ENCODE results near the gene BRD9.

Gene BRD9

DNA sequence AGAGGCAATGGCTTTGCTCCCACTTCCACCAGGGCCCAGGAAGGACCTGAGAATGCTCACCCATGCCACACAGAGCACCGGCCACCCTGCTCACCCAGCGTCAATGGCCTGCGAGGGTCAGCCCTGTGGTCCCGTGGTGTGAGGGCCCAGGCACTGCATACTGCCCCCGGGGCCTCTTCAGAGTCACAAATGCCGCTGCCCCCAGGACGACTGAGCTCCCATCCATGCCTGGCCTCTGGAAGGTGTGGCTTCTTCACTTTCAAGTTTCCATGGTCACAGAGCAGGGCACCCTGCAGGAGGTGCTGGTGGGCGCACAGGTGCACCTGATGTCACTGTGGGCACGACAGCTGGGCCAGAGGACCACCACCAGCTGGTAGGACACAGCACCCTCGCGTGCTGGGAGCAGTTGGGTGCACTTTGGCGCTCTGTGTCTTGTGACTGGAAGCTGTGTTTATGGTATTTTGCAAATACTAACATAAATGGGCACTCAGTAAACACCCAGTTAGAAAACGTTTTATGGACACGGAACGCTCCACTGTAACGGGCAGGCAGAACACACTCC, 29.3 kb downstream of the BRD9 start:
- Histone ChIP-seq H3K27ac (ENCODE audit: extremely low read depth, low read depth, low read length) (no peak overlapping the region), H3K4me3 (ENCODE audit: low read depth, low read length) (no peak overlapping the region), H3K4me1 (ENCODE audit: control insufficient read depth, insufficient read depth, low read length) (no peaks in the 10 kb centered on the region), H3K36me3 (ENCODE audit: control insufficient read depth in 2 of 2, insufficient read depth in 1 of 2, low read length in 2 of 2) (peaks cover 0 to 70% of the 10 kb centered on the region in 2 experiments; a peak in 2 of 3 replicates), H3K9me3 (ENCODE audit: control insufficient read depth, insufficient read depth, low read depth, low read length) (no peaks in the 10 kb centered on the region)
- TF ChIP-seq ZNF335 (tag by site-specific recombination; conservative IDR thresholded peaks at IDR 0.05): no peak
- TF ChIP-seq MYNN (tag by site-specific recombination; IDR thresholded peaks at IDR 0.05; ENCODE audit: borderline replicate concordance): no peak
- TF ChIP-seq, protein P1, sequence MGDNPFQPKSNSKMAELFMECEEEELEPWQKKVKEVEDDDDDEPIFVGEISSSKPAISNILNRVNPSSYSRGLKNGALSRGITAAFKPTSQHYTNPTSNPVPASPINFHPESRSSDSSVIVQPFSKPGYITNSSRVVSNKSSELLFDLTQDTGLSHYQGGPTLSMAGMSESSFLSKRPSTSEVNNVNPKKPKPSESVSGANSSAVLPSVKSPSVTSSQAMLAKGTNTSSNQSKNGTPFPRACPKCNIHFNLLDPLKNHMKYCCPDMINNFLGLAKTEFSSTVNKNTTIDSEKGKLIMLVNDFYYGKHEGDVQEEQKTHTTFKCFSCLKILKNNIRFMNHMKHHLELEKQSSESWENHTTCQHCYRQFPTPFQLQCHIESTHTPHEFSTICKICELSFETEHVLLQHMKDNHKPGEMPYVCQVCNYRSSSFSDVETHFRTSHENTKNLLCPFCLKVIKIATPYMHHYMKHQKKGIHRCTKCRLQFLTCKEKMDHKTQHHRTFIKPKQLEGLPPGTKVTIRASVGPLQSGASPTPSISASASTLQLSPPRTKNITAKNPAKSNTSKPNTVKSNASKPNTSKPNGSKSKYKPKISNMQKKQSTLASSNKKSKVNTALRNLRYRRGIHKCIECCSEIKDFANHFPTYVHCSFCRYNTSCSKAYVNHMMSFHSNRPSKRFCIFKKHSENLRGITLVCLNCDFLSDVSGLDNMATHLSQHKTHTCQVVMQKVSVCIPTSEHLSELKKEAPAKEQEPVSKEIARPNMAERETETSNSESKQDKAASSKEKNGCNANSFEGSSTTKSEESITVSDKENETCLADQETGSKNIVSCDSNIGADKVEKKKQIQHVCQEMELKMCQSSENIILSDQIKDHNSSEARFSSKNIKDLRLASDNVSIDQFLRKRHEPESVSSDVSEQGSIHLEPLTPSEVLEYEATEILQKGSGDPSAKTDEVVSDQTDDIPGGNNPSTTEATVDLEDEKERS (tag by site-specific recombination; IDR thresholded peaks at IDR 0.05): no peak
- no peak for TF ChIP-seq ZNF561 (tag by site-specific recombination; IDR thresholded peaks at IDR 0.05; ENCODE audit: borderline replicate concordance)
- TF ChIP-seq ZNF221 (tag by site-specific recombination; IDR thresholded peaks at IDR 0.05; ENCODE audit: borderline replicate concordance): no peak
- no peak for TF ChIP-seq ZNF140 (tag by site-specific recombination; IDR thresholded peaks at IDR 0.05)
- TF ChIP-seq ZNF366 (tag by site-specific recombination; conservative IDR thresholded peaks at IDR 0.05): no peak
- no peak for TF ChIP-seq ZNF776 (tag by site-specific recombination; IDR thresholded peaks at IDR 0.05; ENCODE audit: borderline replicate concordance)
- TF ChIP-seq ZNF530 (tag by site-specific recombination; IDR thresholded peaks at IDR 0.05; ENCODE audit: low read depth): no peak
- ChIA-PET CTCF (no interaction called here), POLR2A (no interaction called here)

DNA sequence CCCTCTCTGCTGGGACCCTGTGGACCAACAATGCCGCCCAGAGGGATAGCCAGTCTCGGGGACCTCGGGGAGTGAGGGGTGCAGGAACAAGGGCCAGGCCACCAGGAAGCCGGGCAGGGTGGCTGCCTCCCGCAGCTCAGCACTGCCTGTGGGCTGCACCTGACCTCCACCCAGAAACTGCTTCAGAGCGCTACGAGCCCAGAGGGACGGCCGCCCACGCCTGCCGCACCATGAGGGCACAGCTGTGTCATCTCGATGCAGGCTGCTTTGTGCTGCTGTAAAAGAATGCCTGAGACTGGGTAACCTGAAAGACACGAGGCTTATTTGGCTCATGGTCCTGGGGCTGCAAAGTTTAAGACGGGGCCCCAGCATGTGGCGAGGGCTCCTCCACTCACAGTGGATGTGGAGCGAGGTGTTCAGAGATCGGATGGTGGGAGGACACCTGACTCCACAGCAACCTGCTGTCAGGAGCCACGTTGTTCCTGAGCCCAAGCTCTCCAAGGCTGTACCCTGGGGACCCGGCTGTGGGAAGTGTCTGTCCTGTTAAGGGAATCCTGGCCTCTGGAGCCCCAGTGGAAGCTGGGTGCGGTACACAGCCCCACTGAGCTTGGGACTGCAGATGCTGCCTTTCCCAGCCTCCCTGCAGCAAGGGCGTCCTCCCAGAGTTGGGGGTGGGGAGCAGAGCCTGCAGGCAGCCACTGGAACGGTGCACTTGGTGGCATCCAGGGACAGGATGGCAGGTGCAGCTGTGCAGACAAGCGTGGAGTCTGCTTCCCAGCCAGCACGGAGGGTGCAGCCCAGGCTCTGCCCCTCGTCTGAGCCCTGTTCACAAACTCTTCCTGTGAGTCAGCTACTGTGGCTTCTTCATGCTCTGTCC, 30.0 kb downstream of the BRD9 start:
- CTCF ChIA-PET: no interaction called here
- TF ChIP-seq ZNF202 (tag by site-specific recombination; IDR thresholded peaks at IDR 0.05; ENCODE audit: borderline replicate concordance) (no peak), ZNF223 (tag by site-specific recombination; IDR thresholded peaks at IDR 0.05) (no peak), ZNF707 (tag by site-specific recombination; IDR thresholded peaks at IDR 0.05) (no peak), ZFHX2 (tag by site-specific recombination; conservative IDR thresholded peaks at IDR 0.05) (0 out of 2 replicates have a peak, but pooled peaks have one; percentile 9), ZBTB7A (tag by site-specific recombination; IDR thresholded peaks at IDR 0.05; ENCODE audit: low read depth) (no peak)
- H3K4me3 ChIP-seq (ENCODE audit: low read depth, low read length): no peak overlapping the region
- H3K36me3 ChIP-seq (ENCODE audit: control insufficient read depth in 2 of 2, insufficient read depth in 1 of 2, low read length in 2 of 2): peaks cover 0 to 63% of the 10 kb centered on the region in 2 experiments; a peak in 2 of 3 replicates
- H3K27ac ChIP-seq (ENCODE audit: extremely low read depth, low read depth, low read length): no peak overlapping the region
- no peaks in the 10 kb centered on the region for H3K9me3 ChIP-seq (ENCODE audit: control insufficient read depth, insufficient read depth, low read depth, low read length)
- POLR2A ChIA-PET: interaction anchor here (0.6 kb wide), 1 partner anchor 60 kb away, joined by 7 read pairs; no protein-coding TSS in a partner anchor
- no peaks in the 10 kb centered on the region for H3K4me1 ChIP-seq (ENCODE audit: control insufficient read depth, insufficient read depth, low read length)

DNA sequence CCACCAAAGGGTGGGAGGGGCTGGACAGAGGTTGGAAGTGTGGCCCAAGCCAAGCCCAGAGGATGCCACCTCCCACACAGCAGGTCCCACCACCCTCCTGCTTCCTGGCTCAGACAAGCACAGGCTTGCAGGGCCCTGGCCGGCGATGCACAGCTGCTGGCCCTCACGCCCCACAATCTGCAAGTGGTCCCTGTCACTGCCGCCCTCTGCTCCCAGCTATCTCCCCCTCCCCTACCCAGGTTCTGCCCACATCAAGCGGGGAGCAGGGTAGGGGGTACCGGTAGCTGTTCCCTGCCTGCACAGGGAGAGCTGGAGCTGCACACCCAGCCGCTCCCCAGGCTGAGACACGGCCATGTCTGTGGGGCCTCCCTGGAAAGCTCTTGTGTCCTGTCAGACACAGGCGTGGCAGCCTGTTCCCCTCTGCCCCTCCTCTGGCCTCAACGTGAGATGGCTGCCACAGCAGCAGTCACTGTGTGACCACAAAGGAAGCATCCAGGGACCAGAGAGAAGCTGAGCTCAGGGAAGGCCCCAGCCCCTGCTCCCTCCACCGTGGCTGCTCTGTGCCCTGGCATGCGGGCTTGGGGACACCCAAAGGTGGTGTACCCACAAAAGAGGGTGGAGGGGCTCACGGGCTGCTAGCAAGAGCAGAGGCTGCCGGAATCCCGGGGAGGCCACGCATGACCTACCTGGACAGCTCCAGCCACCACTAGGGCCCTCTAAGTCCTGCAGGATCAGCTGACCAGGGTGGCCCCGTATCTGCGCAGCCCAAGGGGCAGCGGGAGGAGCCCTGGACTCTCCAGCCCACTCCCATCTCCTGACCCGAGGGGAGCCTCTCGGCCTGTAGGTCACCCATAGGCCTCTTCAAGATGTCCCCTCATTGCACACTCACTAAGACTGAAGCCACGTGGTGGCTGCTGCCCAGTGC, 30.9 kb downstream of the BRD9 start:
- Histone ChIP-seq H3K36me3 (ENCODE audit: control insufficient read depth in 2 of 2, insufficient read depth in 1 of 2, low read length in 2 of 2) (peaks cover 0 to 54% of the 10 kb centered on the region in 2 experiments; a peak in 2 of 3 replicates), H3K4me1 (ENCODE audit: control insufficient read depth, insufficient read depth, low read length) (no peaks in the 10 kb centered on the region), H3K9me3 (ENCODE audit: control insufficient read depth, insufficient read depth, low read depth, low read length) (no peaks in the 10 kb centered on the region), H3K27ac (ENCODE audit: extremely low read depth, low read depth, low read length) (no peak overlapping the region), H3K4me3 (ENCODE audit: low read depth, low read length) (no peak overlapping the region)
- ChIA-PET POLR2A (interaction anchor here (0.6 kb wide), 1 partner anchor 59 kb away, joined by 7 read pairs; no protein-coding TSS in a partner anchor), CTCF (no interaction called here)
- TF ChIP-seq GLIS2 (tag by site-specific recombination; IDR thresholded peaks at IDR 0.05): peak; percentile 43; the same call in 1 of the 2 replicates
- TF ChIP-seq ZNF473 (tag by site-specific recombination; IDR thresholded peaks at IDR 0.05): no peak
- peak; percentile 47; the same call in 1 of the 2 replicates for TF ChIP-seq ZNF394 (tag by site-specific recombination; IDR thresholded peaks at IDR 0.05; ENCODE audit: borderline replicate concordance)
- TF ChIP-seq ZNF776 (tag by site-specific recombination; IDR thresholded peaks at IDR 0.05; ENCODE audit: borderline replicate concordance): no peak
- TF ChIP-seq ZIC2 (tag by site-specific recombination; IDR thresholded peaks at IDR 0.05): peak; percentile 70; the same call in 1 of the 2 replicates
- TF ChIP-seq, protein P2, sequence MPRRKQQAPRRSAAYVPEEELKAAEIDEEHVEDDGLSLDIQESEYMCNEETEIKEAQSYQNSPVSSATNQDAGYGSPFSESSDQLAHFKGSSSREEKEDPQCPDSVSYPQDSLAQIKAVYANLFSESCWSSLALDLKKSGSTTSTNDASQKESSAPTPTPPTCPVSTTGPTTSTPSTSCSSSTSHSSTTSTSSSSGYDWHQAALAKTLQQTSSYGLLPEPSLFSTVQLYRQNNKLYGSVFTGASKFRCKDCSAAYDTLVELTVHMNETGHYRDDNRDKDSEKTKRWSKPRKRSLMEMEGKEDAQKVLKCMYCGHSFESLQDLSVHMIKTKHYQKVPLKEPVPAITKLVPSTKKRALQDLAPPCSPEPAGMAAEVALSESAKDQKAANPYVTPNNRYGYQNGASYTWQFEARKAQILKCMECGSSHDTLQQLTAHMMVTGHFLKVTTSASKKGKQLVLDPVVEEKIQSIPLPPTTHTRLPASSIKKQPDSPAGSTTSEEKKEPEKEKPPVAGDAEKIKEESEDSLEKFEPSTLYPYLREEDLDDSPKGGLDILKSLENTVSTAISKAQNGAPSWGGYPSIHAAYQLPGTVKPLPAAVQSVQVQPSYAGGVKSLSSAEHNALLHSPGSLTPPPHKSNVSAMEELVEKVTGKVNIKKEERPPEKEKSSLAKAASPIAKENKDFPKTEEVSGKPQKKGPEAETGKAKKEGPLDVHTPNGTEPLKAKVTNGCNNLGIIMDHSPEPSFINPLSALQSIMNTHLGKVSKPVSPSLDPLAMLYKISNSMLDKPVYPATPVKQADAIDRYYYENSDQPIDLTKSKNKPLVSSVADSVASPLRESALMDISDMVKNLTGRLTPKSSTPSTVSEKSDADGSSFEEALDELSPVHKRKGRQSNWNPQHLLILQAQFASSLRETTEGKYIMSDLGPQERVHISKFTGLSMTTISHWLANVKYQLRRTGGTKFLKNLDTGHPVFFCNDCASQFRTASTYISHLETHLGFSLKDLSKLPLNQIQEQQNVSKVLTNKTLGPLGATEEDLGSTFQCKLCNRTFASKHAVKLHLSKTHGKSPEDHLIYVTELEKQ (tag by site-specific recombination; IDR thresholded peaks at IDR 0.05; ENCODE audit: borderline replicate concordance): no peak
- no peak for TF ChIP-seq ZNF561 (tag by site-specific recombination; IDR thresholded peaks at IDR 0.05; ENCODE audit: borderline replicate concordance)
